GM19238 (cell line): ENCODE data around the gene NR3C2.
A peak's percentile ranks its signal among the peaks of the same experiment; 100 is the strongest.

Experiments used
- DNase-seq: peaks from one replicate; pipeline ENCODE4 v3.0.0; 2011; ENCODE audit warnings: low spot score; ENCODE audit not compliant: insufficient read length

Gene NR3C2

GRCh38 chr4:148056879-148057278, 385.3 kb downstream of the NR3C2 start:
- DNase-seq = peak; percentile 37

- DNase-seq = no peak
Observed at GRCh38 chr4:148055844-148056243, 386.4 kb downstream of the NR3C2 start.

GRCh38 chr4:148054275-148054674, 387.9 kb downstream of the NR3C2 start:
- no peak for DNase-seq

GRCh38 chr4:148053298-148054003, 388.8 kb downstream of the NR3C2 start:
- DNase-seq = no peak

- no peak for DNase-seq
Observed at GRCh38 chr4:148052448-148052847, 389.8 kb downstream of the NR3C2 start.

- no peak for DNase-seq
Observed at GRCh38 chr4:148051403-148051802, 390.8 kb downstream of the NR3C2 start.

- DNase-seq = no peak
Observed at GRCh38 chr4:148048598-148048997, 393.6 kb downstream of the NR3C2 start.

GRCh38 chr4:148044912-148045352, 397.3 kb downstream of the NR3C2 start:
- DNase-seq = peak; percentile 39

- DNase-seq = no peak
Observed at GRCh38 chr4:148044089-148044911, 397.9 kb downstream of the NR3C2 start.

GRCh38 chr4:148041606-148042329, 400.4 kb downstream of the NR3C2 start:
- no peak for DNase-seq

GRCh38 chr4:148034813-148035212, 407.4 kb downstream of the NR3C2 start:
- DNase-seq = no peak

GRCh38 chr4:148030193-148030873, 411.9 kb downstream of the NR3C2 start:
- DNase-seq = no peak

- DNase-seq = no peak
Observed at GRCh38 chr4:148029781-148030180, 412.4 kb downstream of the NR3C2 start.
